Measurements from ENCODE around the gene ALDH3B1. TPM values are rescaled to one million over a fixed set of nuclear protein-coding genes. Genes with fewer than 3 reads are reported as not detected.

Gene ALDH3B1
- total RNA-seq, 1 experiment from 2014 or later: 18.3 TPM

GRCh38 chr11:68077617-68078582 lies 67.8 kb downstream of the ALDH3B1 start:
- intact Hi-C loops (cut with micrococcal nuclease; ENCODE audit: unreplicated experiment) (no loop called here), in situ Hi-C loops (cut with HindIII; ENCODE audit: low pct_unique_long_range_greater_than_20kb, low sequenced_read_pairs) (no loop called here)
- ChIA-PET POLR2A (no interaction called here), CTCF (no interaction called here)
- ATAC-seq: no peak
- no peak overlapping the region for H3K4me3 ChIP-seq (ENCODE audit: low read depth in 2 of 2, low read length in 2 of 2)
- peaks cover 13% of the 10 kb centered on the region for H3K36me3 ChIP-seq (ENCODE audit: control insufficient read depth, insufficient read depth, low read length)
- no peaks in the 10 kb centered on the region for H3K9me3 ChIP-seq (ENCODE audit: control insufficient read depth, insufficient read depth, low read depth, low read length)
- DNase-seq (ENCODE audit: low read depth, low spot score): no peak
- H3K27me3 ChIP-seq (ENCODE audit: control insufficient read depth, insufficient read depth, low read length): no peaks in the 10 kb centered on the region
- TF ChIP-seq TCF7L2 (IDR thresholded peaks at IDR 0.05; ENCODE audit: low read depth, low read length) (no peak), POLR2AphosphoS5 (IDR thresholded peaks at IDR 0.05; ENCODE audit: low read depth, low read length) (no peak), CTCF (IDR thresholded peaks at IDR 0.05) (no peak), SIN3A (IDR thresholded peaks at IDR 0.05; ENCODE audit: borderline replicate concordance, insufficient read depth, low read depth, low read length) (no peak), REST (IDR thresholded peaks at IDR 0.05; ENCODE audit: insufficient read depth in 1 of 2, low read depth in 2 of 2, low read length in 1 of 2) (no peak)
- no peak overlapping the region for H3K27ac ChIP-seq (ENCODE audit: low read length)
- BruUV-seq (replicated peaks): TSS peak; percentile 4
- H3K4me1 ChIP-seq (ENCODE audit: control insufficient read depth, insufficient read depth, low read length): no peaks in the 10 kb centered on the region

Small RNAs within 50 kb of the gene (microRNA-seq; reads per million reads assigned to microRNA genes)
- gene MIR4691 (ENCODE audit: unreplicated experiment) (not detected), gene MIR6753 (ENCODE audit: unreplicated experiment) (not detected), gene MIR7113 (ENCODE audit: unreplicated experiment) (2.2 reads per million)

Other genes with a start within 250 kb of the ALDH3B1 start
- gene UNC93B1, start 6.2 kb upstream of the ALDH3B1 start, total RNA-seq (2021; ENCODE audit: unreplicated experiment): 54.1 TPM
- 289 TPM for gene NDUFS8, start 20.4 kb downstream of the ALDH3B1 start, total RNA-seq (2021; ENCODE audit: unreplicated experiment)
- gene TCIRG1, start 28.7 kb downstream of the ALDH3B1 start, total RNA-seq (2021; ENCODE audit: unreplicated experiment): 158 TPM
- 136 TPM for gene CHKA, start 111.1 kb downstream of the ALDH3B1 start, total RNA-seq (2021; ENCODE audit: unreplicated experiment)
- 48.6 TPM for gene KMT5B, start 203.0 kb downstream of the ALDH3B1 start, total RNA-seq (2021; ENCODE audit: unreplicated experiment)

All from Panc1 (cell line).